ENCODE results near the gene MPC1.

Gene MPC1

GRCh38 chr6:166343150-166343487 is 39.6 kb downstream of the MPC1 start:
- no peak for DNase-seq

GRCh38 chr6:166342349-166343149 is 40.2 kb downstream of the MPC1 start, which contains the start of gene SFT2D1:
TSS of gene SFT2D1 (minus strand) at chr6:166342545. CDS start at chr6:166342481, 64 bp downstream.
- DNase-seq: peak; percentile 88

GRCh38 chr6:166341977-166342348 is 40.8 kb downstream of the MPC1 start:
- no peak for DNase-seq

DNA sequence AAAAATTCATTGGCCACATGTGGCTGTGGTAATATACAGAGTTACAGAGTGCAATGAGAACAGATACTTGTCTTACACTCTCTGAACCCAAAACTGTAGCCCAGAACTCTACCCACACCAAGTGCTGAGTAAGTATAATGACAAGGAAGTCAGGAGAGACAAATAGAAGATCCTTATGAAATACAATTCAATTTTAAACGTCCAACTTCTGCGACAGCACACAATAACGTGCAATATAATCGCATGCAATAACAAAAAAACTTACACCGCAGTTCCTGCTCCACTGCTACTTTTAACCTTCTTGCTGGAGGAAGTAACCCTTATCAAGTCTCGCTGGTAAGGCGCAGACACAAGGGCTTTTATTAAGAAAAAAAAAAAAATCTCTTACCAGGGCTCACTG is 41.3 kb downstream of the MPC1 start:
- DNase-seq: no peak

DNA sequence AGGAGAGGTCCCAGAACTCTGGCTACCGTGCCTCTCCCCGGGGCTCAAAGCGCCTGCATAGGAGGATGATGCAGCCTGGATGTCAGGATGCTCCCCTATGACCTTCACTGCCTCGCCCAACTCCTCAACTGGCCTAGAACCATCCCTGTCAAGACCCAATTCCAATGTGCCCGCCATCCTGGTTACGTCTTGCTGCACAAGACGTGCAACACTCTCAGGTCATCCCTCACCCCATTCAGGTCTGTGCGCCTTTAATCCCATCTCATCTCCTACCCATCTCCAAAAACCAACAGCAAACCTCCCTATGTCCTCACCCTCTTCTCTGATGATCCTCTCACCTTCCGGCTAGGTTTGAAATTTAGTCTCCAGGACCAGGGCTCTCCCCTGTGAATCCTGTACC is 43.9 kb downstream of the MPC1 start:
- no peak for DNase-seq

- DNase-seq: no peak
Observed at GRCh38 chr6:166336847-166337246, 45.9 kb downstream of the MPC1 start.

DNA sequence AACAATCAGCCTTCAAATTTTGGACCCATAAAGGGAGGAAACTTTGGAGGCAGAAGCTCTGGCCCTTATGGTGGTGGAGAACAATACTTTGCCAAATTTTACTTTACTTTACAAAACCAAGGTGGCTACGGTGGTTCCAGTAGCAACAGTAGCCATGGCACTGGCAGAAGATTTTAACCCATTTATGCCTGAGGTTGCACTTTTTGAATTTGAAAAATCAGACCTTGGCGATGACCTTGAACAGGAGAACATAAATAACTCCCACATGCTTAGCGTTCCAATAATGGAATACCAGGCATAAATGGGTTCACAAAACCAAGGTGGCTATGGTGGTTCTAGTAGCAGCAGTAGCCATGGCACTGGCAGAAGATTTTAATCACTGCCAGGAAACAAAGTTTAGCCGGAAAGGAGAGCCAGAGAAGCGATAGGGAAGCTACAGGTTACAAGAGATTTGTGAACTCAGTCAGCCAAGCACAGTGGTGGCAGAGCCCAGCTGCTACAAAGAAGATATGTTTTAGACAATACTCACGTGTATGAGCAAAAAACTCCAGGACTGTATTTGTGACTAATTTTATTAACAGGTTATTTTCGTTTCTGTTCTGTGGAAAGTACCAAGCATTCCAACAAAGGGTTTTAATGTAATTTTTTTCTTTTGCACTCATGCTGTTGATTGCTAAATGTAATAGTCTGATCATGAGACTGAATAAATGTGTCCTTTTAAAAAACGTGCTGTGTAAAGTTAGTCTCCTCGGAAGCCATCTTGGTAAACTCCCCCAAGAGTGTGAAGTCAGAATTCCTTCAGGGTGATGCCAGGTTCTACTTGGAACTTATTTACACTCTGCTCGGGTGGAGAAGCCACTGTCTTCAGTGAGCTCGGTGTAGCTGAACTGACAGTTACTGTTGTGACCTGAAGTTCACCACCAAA is 47.1 kb downstream of the MPC1 start:
- no peak for DNase-seq

DNA sequence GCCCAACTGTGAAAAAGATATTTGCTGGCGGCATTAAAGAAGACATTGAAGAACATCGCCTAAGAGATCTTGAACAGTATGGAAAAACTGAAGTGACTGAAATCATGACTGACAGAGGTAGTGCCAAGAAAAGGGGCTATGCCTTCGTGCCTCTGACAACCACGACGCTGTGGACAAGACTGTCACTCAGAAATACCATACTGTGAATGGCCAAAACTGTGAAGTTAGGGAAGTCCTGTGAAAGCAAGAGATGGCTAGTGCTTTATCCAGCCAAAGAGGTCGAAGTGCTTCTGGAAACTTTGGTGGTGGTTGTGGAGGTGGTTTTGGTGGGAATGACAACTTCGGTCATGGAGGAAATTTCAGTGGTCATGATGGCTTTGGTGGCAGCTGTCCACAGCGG is 47.9 kb downstream of the MPC1 start:
- DNase-seq: no peak

- DNase-seq: no peak
Observed at GRCh38 chr6:166333172-166333995, 49.4 kb downstream of the MPC1 start.

DNA sequence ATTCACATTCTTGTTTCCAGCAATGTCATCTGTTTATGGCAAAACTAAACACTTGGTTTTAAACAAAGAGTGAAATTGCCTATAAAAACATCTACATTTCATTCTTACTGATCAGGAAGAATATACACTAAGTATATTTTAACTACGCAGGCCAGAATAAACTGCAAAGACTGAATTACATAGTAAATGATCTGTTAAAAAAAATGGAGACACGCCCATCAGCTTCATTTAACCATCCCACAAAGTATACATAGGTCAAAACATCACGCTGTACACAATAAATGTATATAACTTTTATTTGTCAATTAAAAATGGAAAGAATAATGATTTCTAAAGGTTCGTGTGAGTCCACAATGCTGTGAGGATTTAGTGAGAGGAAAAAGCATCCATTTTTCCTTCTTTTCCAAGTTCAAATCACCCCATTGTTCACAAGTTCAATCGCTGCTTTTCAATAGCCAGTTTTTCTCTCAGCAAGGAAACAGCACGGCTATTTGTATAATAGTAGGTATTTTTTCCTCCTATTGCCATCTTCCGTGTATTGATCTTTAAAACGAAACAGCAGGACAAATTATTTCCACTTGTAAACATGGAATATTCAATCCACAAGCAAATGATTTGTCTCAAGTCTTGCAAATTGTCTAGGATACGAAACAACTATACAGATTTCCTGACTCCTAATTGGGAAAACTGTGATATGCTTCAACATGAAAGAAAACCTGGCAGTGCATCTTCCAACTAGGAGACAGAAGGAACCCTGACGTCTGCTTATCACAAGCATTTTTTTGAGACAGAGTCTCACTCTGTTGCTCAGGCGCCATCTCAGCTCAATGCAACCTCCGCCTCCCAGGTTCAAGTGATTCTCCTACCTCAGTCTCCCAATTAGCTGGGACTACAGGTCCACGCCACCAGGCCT is 51.0 kb downstream of the MPC1 start:
- DNase-seq: no peak

DNA sequence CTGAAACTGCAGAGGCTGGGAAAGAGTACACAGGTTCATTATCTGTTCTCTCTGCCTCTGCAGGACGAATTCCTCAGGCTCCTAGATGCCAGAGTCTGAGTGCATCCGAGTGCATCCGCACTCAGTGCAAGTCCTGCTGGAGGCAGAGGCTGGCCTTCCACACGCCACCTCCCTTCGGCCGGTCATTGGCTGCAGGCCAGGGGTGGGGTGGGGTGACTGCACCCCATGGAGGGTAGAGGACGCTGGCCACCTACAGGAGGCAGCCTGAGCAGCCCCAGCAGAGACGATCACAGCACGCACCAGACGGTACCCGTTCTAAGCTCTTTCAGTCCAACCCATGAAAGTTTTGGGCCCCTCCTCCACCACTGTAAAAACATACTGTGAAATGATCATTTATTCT is 52.1 kb downstream of the MPC1 start:
- no peak for DNase-seq

DNA sequence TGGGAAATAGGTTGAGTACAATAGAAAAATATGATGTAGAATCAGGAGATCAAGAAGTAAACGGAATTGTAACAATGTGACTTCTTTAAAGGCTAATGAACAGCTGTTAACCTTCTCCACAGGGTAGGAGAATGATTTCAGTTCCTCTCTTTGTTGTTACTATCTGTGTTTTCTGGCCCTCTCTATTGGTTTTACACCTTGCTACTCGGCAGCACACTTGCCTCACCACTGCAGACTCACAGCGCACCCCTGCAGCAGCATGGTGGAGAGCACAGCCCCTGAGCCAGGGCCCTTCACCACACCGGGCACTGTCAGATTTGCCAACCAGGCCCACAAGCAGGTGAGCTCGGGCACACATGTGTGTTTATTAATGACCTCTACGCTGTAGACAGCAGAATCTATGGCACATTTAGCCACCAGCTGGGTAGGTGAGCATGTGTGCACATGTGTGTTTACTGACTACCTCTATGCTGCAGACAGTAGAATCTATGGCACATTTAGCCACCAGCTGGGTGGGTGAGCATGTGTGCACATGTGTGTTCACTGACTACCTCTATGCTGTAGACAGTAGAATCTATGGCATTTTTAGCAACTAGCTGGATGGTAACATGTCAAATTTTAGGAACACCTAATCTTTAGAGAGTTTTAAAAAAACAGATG is 57.2 kb downstream of the MPC1 start:
- DNase-seq: no peak

- no peak for DNase-seq
Observed at GRCh38 chr6:166323395-166323794, 59.3 kb downstream of the MPC1 start.

DNA sequence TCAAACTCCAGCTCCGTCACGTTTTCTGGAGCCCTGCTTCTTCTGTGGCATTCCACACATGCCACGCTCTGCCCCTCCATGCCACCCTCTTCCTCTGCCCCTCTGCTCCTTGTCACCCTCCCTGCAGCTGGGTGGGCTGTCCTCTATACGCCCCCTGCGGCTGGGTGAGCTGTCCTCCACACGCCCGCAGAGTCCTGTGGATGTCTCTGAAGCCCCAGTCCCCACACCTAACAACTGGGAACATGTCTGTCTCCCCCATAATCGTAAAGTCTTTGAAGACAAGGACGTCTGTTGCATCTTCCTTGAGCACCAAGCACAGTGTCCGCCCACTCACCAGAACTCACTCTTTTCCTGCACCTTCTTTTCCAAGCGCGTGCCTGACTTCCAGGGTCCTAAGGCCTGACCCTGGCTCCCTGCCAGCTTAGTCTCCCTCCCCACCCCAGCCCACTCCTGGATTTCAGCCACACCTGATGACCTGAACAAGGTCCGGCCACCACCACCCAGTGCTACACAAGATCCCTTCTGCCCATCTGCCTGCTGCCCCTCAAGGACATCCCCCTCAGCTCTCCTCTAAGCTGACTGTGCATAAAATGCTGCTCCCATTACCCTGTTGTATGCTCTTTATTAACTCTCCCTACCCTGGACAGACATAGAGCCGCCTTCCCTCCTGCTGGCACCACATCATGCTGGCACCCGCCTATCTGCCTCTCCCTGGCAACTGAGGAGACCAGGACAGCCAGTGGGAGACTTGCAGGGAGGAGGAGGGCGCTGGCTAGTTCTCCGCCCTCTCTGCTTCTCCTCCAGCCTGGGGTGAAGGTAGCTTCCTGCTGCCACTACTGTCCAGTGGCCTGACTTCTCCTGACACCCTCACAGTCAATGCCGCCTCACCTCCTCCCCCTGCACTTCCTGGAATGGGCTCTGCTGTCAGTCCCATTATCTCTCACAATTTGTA is 63.8 kb downstream of the MPC1 start:
- DNase-seq: no peak

DNA sequence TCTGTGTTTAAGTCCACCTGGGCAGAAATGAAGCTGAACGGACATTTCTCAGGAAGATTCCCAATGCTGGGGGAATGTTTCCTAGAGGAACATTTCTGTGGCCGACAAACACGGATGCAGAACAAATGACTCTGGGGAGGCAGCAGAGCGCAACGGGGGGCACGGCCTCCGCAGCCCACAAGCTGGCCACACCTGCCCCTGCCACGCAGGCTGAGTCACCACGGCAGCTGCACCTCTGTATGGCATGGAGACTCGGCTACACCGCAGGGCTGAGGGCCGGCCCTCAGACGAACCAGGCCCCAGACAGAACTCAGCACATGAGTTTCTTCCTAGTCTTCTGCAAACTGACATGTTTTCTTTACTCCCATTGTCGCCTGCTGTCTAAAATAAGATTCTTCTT is 64.5 kb downstream of the MPC1 start:
- no peak for DNase-seq

- no peak for DNase-seq
Observed at GRCh38 chr6:166317261-166318212, 65.2 kb downstream of the MPC1 start.

DNA sequence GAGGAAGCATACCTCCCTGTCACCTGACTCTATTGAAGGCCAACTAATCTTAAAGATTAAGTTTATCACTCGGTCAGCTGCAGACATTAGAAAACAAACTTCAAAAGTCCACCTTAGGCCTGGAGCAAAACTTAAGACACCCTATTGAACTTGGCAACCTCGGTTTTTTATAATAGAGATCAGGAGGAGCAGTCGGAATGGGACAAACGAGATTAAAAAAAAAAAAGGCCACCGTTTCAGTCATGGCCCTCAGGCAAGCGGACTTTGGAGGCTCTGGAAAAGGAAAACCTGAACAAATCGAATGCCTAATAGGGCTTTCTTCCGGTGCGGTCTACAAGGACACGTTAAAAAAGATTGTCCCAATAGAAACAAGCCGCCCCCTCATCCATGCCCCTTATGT is 67.3 kb downstream of the MPC1 start:
- no peak for DNase-seq

Data from NCI-H1105 (cell line).